Caco-2 (cell line): ENCODE data around the gene UNC5A. TPM values are rescaled to one million over a fixed set of nuclear protein-coding genes. Genes with fewer than 3 reads are reported as not detected.

ENCODE experiments used
- BruUV-seq: library from RNA; stranded (reverse); fragments of 400-500 nt; replicated peaks from 2 replicates; lab custom pipeline; 2021; lab: Mats Ljungman, UMichigan
- CTCF ChIA-PET: fragments of 300-600 bp; sonication (Branson Sonifier 250); formaldehyde crosslinking; loops from one replicate; lab custom pipeline; 2022; ENCODE audit warnings: antibody characterized with exemption; lab: Charles Lee
- POLR2A ChIA-PET: fragments of 300-600 bp; sonication (Branson Sonifier 250); formaldehyde crosslinking; loops from one replicate; lab custom pipeline; 2022; ENCODE audit warnings: antibody characterized with exemption; lab: Charles Lee
- DNase-seq, 2 experiments: peaks; one replicate each; pipeline versions ENCODE4 v3.0.0 to v3.0.0-alpha.2; 2020 to 2022
- H3K27me3 ChIP-seq: replicated peaks from 2 replicates; pipeline ENCODE4 v1.6.0; 2011; ENCODE audit warnings: low read length; ENCODE audit not compliant: control insufficient read depth, insufficient read depth
- H3K36me3 ChIP-seq: 2 replicates; pipeline ENCODE4 v1.5.1; 2011; ENCODE audit warnings: low read length; ENCODE audit not compliant: control insufficient read depth, insufficient read depth
- H3K4me1 ChIP-seq: fragments of 250-450 bp; sonication (Bioruptor Pico); 2 replicates; pipeline ENCODE4 v1.5.1; 2020; ENCODE audit warnings: mild to moderate bottlenecking
- H3K4me3 ChIP-seq: 2 replicates; pipeline ENCODE4 v1.5.1; 2011; ENCODE audit warnings: low read depth, mild to moderate bottlenecking, control low read depth, low read length
- H3K9me3 ChIP-seq: fragments of 250-450 bp; sonication (Bioruptor Pico); 2 replicates; pipeline ENCODE4 v1.5.1; 2020; ENCODE audit warnings: mild to moderate bottlenecking, moderate library complexity
- H3K27ac Mint-ChIP-seq: one replicate; pipeline ENCODE4 v1.8.0; 2022; ENCODE audit warnings: mixed read lengths; ENCODE audit not compliant: unreplicated experiment
- H3K27me3 Mint-ChIP-seq: one replicate; pipeline ENCODE4 v1.8.0; 2022; ENCODE audit warnings: mixed read lengths; ENCODE audit not compliant: insufficient read depth, unreplicated experiment
- H3K36me3 Mint-ChIP-seq: one replicate; pipeline ENCODE4 v1.8.0; 2022; ENCODE audit warnings: mild to moderate bottlenecking, mixed read lengths; ENCODE audit not compliant: insufficient read depth, unreplicated experiment
- H3K4me1 Mint-ChIP-seq: one replicate; pipeline ENCODE4 v1.8.0; 2022; ENCODE audit warnings: low read depth, mixed read lengths; ENCODE audit not compliant: unreplicated experiment
- H3K4me3 Mint-ChIP-seq: one replicate; pipeline ENCODE4 v1.8.0; 2022; ENCODE audit warnings: mild to moderate bottlenecking, moderate library complexity, mixed read lengths; ENCODE audit not compliant: unreplicated experiment
- H3K9me3 Mint-ChIP-seq: one replicate; pipeline ENCODE4 v1.8.0; 2022; ENCODE audit warnings: mixed read lengths; ENCODE audit not compliant: unreplicated experiment
- intact Hi-C: fragments of 100-400 bp; cut with micrococcal nuclease; formaldehyde crosslinking; loops from one replicate; pipeline ENCODE4 v1.10.0; 2022; ENCODE audit not compliant: unreplicated experiment
- total RNA-seq: library from RNA; stranded (reverse); gene quantifications from 2 replicates; pipeline ENCODE4 v1.2.3, GENCODE V29; 2022
- TF ChIP-seq, protein P1 (sequence below), 2 experiments: fragments of 200-600 bp in 1 of 2; IDR thresholded peaks; 1 replicate in 1 of 2; 2 replicates in 1 of 2; pipeline versions ENCODE4 v1.5.1 to v1.8.0; 2011 to 2022; ENCODE audit warnings: antibody characterized with exemption in 1 of 2, control low read depth in 1 of 2, inconsistent platforms in 1 of 2, low read depth in 1 of 2, low read length in 1 of 2, mild to moderate bottlenecking in 1 of 2, moderate library complexity in 1 of 2; ENCODE audit not compliant: insufficient read depth in 1 of 2, severe bottlenecking in 1 of 2, unreplicated experiment in 1 of 2

UNC5A gene
- total RNA-seq, 1 experiment from 2014 or later, result not detected

DNA sequence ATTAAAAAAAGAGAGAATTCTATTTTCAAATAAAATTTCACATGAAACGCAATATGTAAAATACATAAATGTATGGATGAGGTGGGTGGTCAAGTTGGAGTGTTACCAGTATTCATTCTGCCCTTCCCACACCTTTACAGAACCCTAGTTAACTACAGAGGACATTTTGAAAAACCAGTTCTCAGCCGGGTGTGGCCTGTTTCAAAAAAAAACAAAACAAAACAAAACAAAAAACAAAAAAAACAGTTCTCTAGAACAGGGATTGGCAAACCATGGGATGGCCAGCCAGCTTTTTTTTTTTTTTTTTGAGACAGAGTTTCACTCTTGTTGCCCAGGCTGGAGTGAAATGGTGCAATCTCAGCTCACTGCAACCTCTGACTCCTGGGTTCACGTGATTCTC is 117.2 kb downstream of the UNC5A start:
- TF ChIP-seq, protein P1, sequence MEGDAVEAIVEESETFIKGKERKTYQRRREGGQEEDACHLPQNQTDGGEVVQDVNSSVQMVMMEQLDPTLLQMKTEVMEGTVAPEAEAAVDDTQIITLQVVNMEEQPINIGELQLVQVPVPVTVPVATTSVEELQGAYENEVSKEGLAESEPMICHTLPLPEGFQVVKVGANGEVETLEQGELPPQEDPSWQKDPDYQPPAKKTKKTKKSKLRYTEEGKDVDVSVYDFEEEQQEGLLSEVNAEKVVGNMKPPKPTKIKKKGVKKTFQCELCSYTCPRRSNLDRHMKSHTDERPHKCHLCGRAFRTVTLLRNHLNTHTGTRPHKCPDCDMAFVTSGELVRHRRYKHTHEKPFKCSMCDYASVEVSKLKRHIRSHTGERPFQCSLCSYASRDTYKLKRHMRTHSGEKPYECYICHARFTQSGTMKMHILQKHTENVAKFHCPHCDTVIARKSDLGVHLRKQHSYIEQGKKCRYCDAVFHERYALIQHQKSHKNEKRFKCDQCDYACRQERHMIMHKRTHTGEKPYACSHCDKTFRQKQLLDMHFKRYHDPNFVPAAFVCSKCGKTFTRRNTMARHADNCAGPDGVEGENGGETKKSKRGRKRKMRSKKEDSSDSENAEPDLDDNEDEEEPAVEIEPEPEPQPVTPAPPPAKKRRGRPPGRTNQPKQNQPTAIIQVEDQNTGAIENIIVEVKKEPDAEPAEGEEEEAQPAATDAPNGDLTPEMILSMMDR (IDR thresholded peaks at IDR 0.05; ENCODE audit: insufficient read depth in 1 of 2, low read depth in 1 of 2, low read length in 1 of 2, severe bottlenecking in 1 of 2, unreplicated experiment in 1 of 2), result no peak
- H3K36me3 Mint-ChIP-seq, result peaks cover 62% of the 10 kb centered on the region
- intact Hi-C loops, result no loop called here

DNA sequence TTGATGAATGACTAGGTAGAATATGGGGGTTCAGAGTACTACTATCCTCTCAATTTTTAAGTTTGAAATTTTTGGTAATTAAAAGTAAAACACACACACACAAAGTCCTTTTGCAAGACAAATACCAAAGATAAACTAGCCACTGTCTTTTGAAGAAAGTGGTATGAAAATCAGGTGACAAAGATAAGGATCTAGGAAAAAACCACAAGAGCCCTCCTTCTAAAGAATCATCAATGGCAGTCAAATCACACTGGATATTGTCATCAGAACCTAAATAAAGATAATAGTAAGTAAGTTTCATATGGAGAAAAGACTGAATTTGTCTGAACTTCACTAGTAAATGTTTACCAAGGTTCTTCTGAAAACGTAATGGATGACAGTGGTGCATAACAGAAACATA is 119.3 kb downstream of the UNC5A start:
- H3K27me3 Mint-ChIP-seq, result no peaks in the 10 kb centered on the region
- no peaks in the 10 kb centered on the region for H3K9me3 ChIP-seq
- POLR2A ChIA-PET, result no interaction called here
- H3K27ac Mint-ChIP-seq, result no peak overlapping the region
- intact Hi-C loops, result no loop called here
- H3K36me3 Mint-ChIP-seq, result peaks cover 56% of the 10 kb centered on the region
- no peaks in the 10 kb centered on the region for H3K27me3 ChIP-seq
- H3K36me3 ChIP-seq, result no peaks in the 10 kb centered on the region; the same call in 1 of the 2 replicates
- H3K4me1 Mint-ChIP-seq, result peaks cover 16% of the 10 kb centered on the region
- BruUV-seq, result no TSS peak
- H3K4me3 Mint-ChIP-seq, result no peak overlapping the region
- TF ChIP-seq, protein P1 (IDR thresholded peaks at IDR 0.05; ENCODE audit: insufficient read depth in 1 of 2, low read depth in 1 of 2, low read length in 1 of 2, severe bottlenecking in 1 of 2, unreplicated experiment in 1 of 2), result no peak
- DNase-seq, result no peak
- no peak overlapping the region for H3K4me3 ChIP-seq
- H3K4me1 ChIP-seq, result 0 out of 2 replicates have a peak, but pooled peaks cover 6% of the 10 kb centered on the region
- CTCF ChIA-PET, result no interaction called here
- H3K9me3 Mint-ChIP-seq, result no peaks in the 10 kb centered on the region

More for the DNA sequence above, 117.2 kb downstream of the UNC5A start:
- no peaks in the 10 kb centered on the region for H3K27me3 Mint-ChIP-seq
- no peak overlapping the region for H3K27ac Mint-ChIP-seq
- H3K9me3 Mint-ChIP-seq, result no peaks in the 10 kb centered on the region
- no peak for DNase-seq
- no peak overlapping the region for H3K4me3 Mint-ChIP-seq
- H3K27me3 ChIP-seq, result no peaks in the 10 kb centered on the region
- H3K36me3 ChIP-seq, result no peaks in the 10 kb centered on the region; the same call in 1 of the 2 replicates
- POLR2A ChIA-PET, result no interaction called here
- H3K4me1 ChIP-seq, result peaks cover 15% of the 10 kb centered on the region
- peaks cover 25% of the 10 kb centered on the region for H3K4me1 Mint-ChIP-seq
- BruUV-seq, result no TSS peak
- H3K4me3 ChIP-seq, result no peak overlapping the region
- CTCF ChIA-PET, result interaction anchor here (0.7 kb wide), 1 partner anchor 140 kb away, joined by 4 read pairs; no protein-coding TSS in a partner anchor
- H3K9me3 ChIP-seq, result no peaks in the 10 kb centered on the region

Other genes starting within 250 kb of the UNC5A start
- 3.9 and 5.2 TPM in 2 replicates for gene GPRIN1, start 200.4 kb upstream of the UNC5A start, total RNA-seq
- not detected in 2 replicates for gene SNCB, start 180.0 kb upstream of the UNC5A start, total RNA-seq
- not detected in 2 replicates for gene EIF4E1B, start 179.9 kb upstream of the UNC5A start, total RNA-seq
- 19.6 and 20.5 TPM in 2 replicates for gene TSPAN17, start 163.1 kb upstream of the UNC5A start, total RNA-seq
- gene HK3, start 88.8 kb downstream of the UNC5A start, total RNA-seq, result 0.29 and 0.97 TPM in 2 replicates
- 52.8 and 58.3 TPM in 2 replicates for gene UIMC1, start 196.2 kb downstream of the UNC5A start, total RNA-seq
- gene ZNF346, start 212.1 kb downstream of the UNC5A start, total RNA-seq, result 24.2 and 29.3 TPM in 2 replicates